GM12873 (cell line): ENCODE measurements around the gene SCUBE2.

Experiments used
- TF ChIP-seq, protein P1 (sequence below): IDR thresholded peaks from 2 replicates; pipeline ENCODE4 v1.5.1; 2012; ENCODE audit warnings: low read depth, mild to moderate bottlenecking, moderate library complexity, low read length, control low read depth; ENCODE audit not compliant: insufficient read depth; ENCODE audit errors: missing control alignments

Gene SCUBE2

GRCh38 chr11:9008661-9009060 is 82.7 kb downstream of the SCUBE2 start:
- TF ChIP-seq, protein P1, sequence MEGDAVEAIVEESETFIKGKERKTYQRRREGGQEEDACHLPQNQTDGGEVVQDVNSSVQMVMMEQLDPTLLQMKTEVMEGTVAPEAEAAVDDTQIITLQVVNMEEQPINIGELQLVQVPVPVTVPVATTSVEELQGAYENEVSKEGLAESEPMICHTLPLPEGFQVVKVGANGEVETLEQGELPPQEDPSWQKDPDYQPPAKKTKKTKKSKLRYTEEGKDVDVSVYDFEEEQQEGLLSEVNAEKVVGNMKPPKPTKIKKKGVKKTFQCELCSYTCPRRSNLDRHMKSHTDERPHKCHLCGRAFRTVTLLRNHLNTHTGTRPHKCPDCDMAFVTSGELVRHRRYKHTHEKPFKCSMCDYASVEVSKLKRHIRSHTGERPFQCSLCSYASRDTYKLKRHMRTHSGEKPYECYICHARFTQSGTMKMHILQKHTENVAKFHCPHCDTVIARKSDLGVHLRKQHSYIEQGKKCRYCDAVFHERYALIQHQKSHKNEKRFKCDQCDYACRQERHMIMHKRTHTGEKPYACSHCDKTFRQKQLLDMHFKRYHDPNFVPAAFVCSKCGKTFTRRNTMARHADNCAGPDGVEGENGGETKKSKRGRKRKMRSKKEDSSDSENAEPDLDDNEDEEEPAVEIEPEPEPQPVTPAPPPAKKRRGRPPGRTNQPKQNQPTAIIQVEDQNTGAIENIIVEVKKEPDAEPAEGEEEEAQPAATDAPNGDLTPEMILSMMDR, result no peak

DNA sequence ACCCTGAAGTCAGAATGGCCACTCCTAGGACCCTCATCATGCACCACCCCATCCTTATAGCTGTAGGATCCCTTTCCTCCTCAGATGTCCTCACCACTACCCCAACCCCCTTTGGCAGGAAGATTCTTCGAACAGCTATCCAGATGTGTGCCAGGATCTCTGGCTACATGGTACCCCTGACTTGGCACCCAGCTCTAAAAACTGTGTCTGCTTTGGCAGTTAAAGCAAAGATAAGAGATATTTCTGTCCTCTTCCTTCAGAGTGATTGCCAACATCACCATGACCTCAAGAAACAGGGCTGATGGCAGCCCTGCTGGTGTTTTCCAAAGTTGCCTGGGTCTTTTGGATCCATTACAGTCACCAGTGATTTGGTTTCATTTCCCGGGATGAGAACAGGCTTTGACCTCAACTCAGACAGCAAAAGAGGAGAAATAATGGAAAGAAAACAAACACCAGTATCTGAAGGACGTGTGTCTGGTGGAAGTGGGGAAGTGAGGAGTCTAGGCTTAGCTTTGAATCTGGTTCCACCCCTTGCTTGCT is 83.3 kb downstream of the SCUBE2 start:
- TF ChIP-seq, protein P1, result no peak

DNA sequence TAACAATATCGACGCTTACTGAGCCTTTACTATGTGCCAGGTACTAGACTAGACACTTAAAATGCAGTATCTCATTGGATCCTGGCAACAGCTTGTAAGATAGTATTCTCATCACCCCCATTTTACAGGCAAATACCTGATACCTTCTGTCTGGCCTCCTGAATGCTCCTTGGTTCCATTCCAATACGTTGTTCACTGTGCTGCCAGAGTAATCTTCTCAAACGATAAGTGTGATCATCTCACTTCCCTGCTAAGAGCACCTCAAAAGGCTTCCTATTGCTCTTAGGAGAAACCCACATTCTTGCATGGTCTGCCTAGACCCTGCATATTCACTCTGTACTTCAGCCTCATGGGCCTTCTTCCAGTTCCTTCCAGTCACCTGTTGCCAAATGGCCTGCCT is 86.3 kb downstream of the SCUBE2 start:
- TF ChIP-seq, protein P1, result no peak

GRCh38 chr11:9004183-9004926 is 87.0 kb downstream of the SCUBE2 start:
- TF ChIP-seq, protein P1, result no peak

DNA sequence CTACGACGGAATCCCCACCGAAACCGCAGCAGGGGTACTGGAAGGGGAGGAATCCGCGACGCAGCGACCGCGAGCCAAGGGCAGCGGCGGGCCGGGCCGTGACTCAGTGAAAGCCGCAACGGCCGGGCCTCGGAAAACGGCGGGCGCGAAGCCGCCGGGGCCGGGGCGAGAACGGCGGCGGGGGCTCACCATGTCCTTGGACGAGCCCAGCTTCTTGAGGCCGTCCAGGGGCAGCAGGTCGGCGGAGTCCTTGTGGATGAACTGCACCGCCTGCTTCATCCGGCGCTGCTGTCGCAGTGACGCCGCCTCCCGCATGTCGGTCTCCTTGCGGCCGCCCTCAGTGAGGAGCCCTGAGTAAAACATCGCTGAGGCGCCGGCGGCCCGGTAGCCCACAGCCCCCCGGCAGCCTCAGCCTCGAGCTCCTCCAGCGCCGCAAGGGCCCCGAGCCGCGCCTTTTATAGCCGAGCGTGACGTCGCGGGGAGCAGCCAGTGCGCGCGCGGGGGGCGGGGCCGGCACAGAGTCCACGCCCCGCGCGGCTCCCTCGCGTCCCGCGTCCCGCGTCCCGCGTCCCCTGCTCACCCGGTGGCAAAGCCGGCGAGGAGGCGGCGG is 87.7 kb downstream of the SCUBE2 start, which contains the start of gene NRIP3:
TSS of gene NRIP3 (minus strand) at position 429 of the 610 bp plus-strand sequence. CDS start at position 363, 66 bp downstream.
- TF ChIP-seq, protein P1, result no peak

DNA sequence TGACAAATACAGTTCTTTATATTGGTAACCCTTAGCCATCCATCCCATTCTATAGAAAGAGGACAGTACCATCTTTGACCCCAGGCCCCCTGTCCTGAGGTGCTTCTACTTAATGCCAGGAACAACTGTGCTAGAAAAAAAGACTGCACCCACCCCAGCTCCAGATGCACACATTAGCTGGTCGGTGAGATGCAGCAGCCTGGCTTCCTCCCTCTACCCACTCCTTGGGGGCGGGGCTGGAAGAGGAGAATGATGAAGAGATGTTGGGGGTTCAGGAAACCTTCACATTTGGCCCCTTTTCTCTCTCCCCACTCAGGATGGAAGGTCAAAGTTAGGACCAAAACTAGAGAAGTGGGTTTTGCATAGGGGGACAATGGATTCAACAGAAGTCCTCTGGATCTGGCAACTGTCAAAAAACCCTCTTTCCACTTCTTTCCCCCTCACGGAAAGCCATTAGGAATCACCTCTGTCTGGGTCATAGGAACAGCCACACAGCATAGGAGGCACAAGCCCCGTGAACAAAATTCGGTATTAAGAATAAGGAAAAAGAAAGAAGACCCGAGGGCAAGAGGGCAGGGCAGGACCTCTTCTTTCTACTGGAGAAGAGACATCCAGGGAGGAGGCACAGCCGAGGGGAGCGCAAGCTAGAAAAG is 88.4 kb downstream of the SCUBE2 start:
- TF ChIP-seq, protein P1, result no peak

DNA sequence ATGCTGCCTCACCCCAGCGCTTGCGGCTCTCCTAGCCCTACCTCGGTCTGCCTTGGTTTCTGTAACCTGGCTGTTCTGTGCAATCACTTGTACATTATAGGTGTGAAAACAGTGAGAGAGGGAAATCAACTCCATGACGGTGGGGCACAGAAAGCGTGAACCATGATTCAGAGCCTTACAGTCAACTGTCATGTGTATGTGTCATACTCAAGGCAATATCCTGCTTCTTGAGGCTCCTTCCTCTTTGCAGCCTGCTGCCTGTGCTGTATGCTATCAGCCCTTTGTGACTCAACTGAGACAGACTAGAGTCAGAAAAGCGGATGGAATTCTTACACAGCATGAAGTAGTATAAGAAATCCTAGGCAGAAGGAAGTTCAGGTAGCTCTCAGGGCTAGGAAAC is 89.7 kb downstream of the SCUBE2 start:
- TF ChIP-seq, protein P1, result no peak
